ENCODE data around the gene OMP.

Gene OMP

DNA sequence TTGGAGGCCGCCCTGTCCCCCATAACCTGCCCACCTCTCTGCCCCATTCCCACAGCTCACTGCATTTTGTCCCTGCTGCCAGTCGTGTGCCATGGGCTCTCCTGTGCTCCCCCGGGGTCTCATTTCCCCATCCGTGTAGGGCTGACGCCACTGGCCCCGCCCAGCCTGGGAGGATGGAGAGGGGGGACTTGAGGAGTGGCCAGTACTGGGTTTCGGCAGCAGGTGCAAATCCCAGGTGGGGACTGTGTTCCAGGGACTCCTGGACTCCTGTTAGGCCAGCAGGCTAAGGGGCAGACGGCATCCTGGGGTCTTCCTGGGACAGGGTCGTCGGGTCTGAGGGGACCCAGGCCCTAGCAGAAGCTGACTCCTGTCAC, 24.2 kb downstream of the OMP start:
- POLR2A ChIA-PET = no interaction called here
- Histone ChIP-seq H3K9me3 (ENCODE audit: control insufficient read depth, insufficient read depth, low read depth, low read length) (no peaks in the 10 kb centered on the region), H3K4me3 (ENCODE audit: low read depth, low read length) (peak overlapping the region; percentile 44), H3K4me1 (ENCODE audit: control insufficient read depth, insufficient read depth, low read length) (no peaks in the 10 kb centered on the region; the same call in 1 of the 2 replicates), H3K36me3 (ENCODE audit: control insufficient read depth in 2 of 2, insufficient read depth in 1 of 2, low read length in 2 of 2) (no peaks in the 10 kb centered on the region), H3K27ac (ENCODE audit: extremely low read depth, low read depth, low read length) (no peak overlapping the region)
- CTCF ChIA-PET = interaction anchor here (0.5 to 4.3 kb wide), 51 partner anchors 9 to 1002 kb away, joined by 3 to 95 read pairs (median 4); no protein-coding TSS in a partner anchor
- TF ChIP-seq SP3 (tag by site-specific recombination; IDR thresholded peaks at IDR 0.05) (0 out of 2 replicates have a peak, but pooled peaks have one; percentile 32), ZNF155 (tag by site-specific recombination; IDR thresholded peaks at IDR 0.05) (no peak), ZSCAN16 (tag by site-specific recombination; IDR thresholded peaks at IDR 0.05) (no peak), ZBTB21 (tag by site-specific recombination; IDR thresholded peaks at IDR 0.05) (no peak)

DNA sequence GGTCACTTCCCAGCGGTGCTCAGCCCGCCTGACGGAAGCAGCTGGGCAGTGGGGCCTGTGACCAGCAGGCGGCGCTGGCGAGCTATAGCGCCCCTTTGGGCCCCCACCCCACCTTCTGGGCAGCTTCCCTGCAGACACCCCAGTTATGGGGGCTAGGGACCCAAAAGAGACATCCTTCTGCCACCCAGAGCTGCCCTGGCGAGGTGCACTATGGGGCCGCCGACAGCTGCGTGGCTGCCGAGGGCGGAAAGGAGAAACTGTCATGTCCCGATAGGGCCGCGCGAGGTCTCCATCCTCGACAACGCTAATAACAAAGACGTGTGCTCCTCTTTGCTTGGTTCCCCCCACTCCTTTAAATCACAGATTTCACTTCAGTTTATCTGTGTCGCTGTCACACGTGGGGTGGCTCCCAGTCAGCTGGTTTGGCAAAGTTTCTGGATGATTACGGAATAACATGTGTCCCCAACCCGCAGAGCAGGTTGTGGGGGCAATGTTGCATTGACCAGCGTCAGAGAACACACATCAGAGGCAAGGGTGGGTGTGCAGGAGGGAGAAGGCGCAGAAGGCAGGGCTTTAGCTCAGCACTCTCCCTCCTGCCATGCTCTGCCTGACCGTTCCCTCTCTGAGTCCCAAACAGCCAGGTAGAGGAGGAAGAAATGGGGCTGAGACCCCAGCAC, 24.7 kb downstream of the OMP start:
- ChIA-PET POLR2A (no interaction called here), CTCF (interaction anchor here (0.5 to 4.3 kb wide), 56 partner anchors 9 to 1002 kb away, joined by 3 to 95 read pairs (median 4); no protein-coding TSS in a partner anchor)
- H3K27ac ChIP-seq (ENCODE audit: extremely low read depth, low read depth, low read length) = no peak overlapping the region
- H3K9me3 ChIP-seq (ENCODE audit: control insufficient read depth, insufficient read depth, low read depth, low read length) = no peaks in the 10 kb centered on the region
- H3K4me1 ChIP-seq (ENCODE audit: control insufficient read depth, insufficient read depth, low read length) = no peaks in the 10 kb centered on the region; the same call in 1 of the 2 replicates
- H3K36me3 ChIP-seq (ENCODE audit: control insufficient read depth in 2 of 2, insufficient read depth in 1 of 2, low read length in 2 of 2) = no peaks in the 10 kb centered on the region
- H3K4me3 ChIP-seq (ENCODE audit: low read depth, low read length) = peak overlapping the region; percentile 44
- no peak for TF ChIP-seq ZNF677 (tag by site-specific recombination; IDR thresholded peaks at IDR 0.05)
- no peak for TF ChIP-seq ZNF692 (tag by site-specific recombination; IDR thresholded peaks at IDR 0.05)
- TF ChIP-seq ZNF654 (tag by site-specific recombination; IDR thresholded peaks at IDR 0.05; ENCODE audit: low read depth) = peak; percentile 71
- TF ChIP-seq KLF7 (tag by site-specific recombination; IDR thresholded peaks at IDR 0.05; ENCODE audit: borderline replicate concordance) = no peak
- TF ChIP-seq, protein P1, sequence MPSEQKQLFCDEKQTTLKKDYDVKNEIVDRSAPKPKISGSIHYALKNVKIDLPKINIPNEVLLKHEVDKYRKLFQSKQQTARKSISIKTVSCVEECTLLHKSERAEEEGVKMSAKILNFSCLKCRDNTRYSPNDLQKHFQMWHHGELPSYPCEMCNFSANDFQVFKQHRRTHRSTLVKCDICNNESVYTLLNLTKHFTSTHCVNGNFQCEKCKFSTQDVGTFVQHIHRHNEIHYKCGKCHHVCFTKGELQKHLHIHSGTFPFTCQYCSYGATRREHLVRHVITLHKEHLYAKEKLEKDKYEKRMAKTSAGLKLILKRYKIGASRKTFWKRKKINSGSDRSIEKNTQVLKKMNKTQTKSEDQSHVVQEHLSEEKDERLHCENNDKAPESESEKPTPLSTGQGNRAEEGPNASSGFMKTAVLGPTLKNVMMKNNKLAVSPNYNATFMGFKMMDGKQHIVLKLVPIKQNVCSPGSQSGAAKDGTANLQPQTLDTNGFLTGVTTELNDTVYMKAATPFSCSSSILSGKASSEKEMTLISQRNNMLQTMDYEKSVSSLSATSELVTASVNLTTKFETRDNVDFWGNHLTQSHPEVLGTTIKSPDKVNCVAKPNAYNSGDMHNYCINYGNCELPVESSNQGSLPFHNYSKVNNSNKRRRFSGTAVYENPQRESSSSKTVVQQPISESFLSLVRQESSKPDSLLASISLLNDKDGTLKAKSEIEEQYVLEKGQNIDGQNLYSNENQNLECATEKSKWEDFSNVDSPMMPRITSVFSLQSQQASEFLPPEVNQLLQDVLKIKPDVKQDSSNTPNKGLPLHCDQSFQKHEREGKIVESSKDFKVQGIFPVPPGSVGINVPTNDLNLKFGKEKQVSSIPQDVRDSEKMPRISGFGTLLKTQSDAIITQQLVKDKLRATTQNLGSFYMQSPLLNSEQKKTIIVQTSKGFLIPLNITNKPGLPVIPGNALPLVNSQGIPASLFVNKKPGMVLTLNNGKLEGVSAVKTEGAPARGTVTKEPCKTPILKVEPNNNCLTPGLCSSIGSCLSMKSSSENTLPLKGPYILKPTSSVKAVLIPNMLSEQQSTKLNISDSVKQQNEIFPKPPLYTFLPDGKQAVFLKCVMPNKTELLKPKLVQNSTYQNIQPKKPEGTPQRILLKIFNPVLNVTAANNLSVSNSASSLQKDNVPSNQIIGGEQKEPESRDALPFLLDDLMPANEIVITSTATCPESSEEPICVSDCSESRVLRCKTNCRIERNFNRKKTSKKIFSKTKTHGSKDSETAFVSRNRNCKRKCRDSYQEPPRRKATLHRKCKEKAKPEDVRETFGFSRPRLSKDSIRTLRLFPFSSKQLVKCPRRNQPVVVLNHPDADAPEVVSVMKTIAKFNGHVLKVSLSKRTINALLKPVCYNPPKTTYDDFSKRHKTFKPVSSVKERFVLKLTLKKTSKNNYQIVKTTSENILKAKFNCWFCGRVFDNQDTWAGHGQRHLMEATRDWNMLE (tag by site-specific recombination; conservative IDR thresholded peaks at IDR 0.05; ENCODE audit: low read depth) = no peak
- TF ChIP-seq, protein P2, sequence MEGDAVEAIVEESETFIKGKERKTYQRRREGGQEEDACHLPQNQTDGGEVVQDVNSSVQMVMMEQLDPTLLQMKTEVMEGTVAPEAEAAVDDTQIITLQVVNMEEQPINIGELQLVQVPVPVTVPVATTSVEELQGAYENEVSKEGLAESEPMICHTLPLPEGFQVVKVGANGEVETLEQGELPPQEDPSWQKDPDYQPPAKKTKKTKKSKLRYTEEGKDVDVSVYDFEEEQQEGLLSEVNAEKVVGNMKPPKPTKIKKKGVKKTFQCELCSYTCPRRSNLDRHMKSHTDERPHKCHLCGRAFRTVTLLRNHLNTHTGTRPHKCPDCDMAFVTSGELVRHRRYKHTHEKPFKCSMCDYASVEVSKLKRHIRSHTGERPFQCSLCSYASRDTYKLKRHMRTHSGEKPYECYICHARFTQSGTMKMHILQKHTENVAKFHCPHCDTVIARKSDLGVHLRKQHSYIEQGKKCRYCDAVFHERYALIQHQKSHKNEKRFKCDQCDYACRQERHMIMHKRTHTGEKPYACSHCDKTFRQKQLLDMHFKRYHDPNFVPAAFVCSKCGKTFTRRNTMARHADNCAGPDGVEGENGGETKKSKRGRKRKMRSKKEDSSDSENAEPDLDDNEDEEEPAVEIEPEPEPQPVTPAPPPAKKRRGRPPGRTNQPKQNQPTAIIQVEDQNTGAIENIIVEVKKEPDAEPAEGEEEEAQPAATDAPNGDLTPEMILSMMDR (tag by site-specific recombination; IDR thresholded peaks at IDR 0.05) = peak; percentile 88
- TF ChIP-seq ZNF2 (tag by site-specific recombination; IDR thresholded peaks at IDR 0.05) = peak; percentile 40; the same call in 1 of the 2 replicates
- TF ChIP-seq ZNF18 (tag by site-specific recombination; IDR thresholded peaks at IDR 0.05) = no peak
- no peak for TF ChIP-seq HOXD13 (CRISPR knock-in tag; IDR thresholded peaks at IDR 0.05; ENCODE audit: borderline replicate concordance)
- TF ChIP-seq, protein P3, sequence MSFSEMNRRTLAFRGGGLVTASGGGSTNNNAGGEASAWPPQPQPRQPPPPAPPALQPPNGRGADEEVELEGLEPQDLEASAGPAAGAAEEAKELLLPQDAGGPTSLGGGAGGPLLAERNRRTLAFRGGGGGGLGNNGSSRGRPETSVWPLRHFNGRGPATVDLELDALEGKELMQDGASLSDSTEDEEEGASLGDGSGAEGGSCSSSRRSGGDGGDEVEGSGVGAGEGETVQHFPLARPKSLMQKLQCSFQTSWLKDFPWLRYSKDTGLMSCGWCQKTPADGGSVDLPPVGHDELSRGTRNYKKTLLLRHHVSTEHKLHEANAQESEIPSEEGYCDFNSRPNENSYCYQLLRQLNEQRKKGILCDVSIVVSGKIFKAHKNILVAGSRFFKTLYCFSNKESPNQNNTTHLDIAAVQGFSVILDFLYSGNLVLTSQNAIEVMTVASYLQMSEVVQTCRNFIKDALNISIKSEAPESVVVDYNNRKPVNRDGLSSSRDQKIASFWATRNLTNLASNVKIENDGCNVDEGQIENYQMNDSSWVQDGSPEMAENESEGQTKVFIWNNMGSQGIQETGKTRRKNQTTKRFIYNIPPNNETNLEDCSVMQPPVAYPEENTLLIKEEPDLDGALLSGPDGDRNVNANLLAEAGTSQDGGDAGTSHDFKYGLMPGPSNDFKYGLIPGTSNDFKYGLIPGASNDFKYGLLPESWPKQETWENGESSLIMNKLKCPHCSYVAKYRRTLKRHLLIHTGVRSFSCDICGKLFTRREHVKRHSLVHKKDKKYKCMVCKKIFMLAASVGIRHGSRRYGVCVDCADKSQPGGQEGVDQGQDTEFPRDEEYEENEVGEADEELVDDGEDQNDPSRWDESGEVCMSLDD (tag by site-specific recombination; IDR thresholded peaks at IDR 0.05) = peak; percentile 90
- no peak for TF ChIP-seq OVOL3 (tag by site-specific recombination; IDR thresholded peaks at IDR 0.05)
- no peak for TF ChIP-seq ZNF214 (tag by site-specific recombination; IDR thresholded peaks at IDR 0.05; ENCODE audit: borderline replicate concordance)
- TF ChIP-seq GLIS1 (tag by site-specific recombination; IDR thresholded peaks at IDR 0.05) = no peak
- TF ChIP-seq ZNF473 (tag by site-specific recombination; IDR thresholded peaks at IDR 0.05) = no peak
- TF ChIP-seq ZNF341 (tag by site-specific recombination; IDR thresholded peaks at IDR 0.05; ENCODE audit: low read depth) = no peak
- TF ChIP-seq ZSCAN30 (tag by site-specific recombination; IDR thresholded peaks at IDR 0.05) = 0 out of 2 replicates have a peak, but pooled peaks have one; percentile 15
- TF ChIP-seq SP3 (tag by site-specific recombination; IDR thresholded peaks at IDR 0.05) = peak; percentile 15; the same call in 1 of the 2 replicates
- TF ChIP-seq ZEB2 (tag by site-specific recombination; IDR thresholded peaks at IDR 0.05) = no peak
